Choroid plexus epithelial cell (primary cell): Measurements from ENCODE around the gene NOPCHAP1.

Experiments used
- DNase-seq: peaks from one replicate; pipeline ENCODE4 v3.0.0-alpha.2; 2010; ENCODE audit warnings: low read depth
- H3K4me3 ChIP-seq: 2 replicates; pipeline ENCODE4 v1.5.1; 2011; ENCODE audit warnings: low read depth, mild to moderate bottlenecking, control low read depth, low read length, moderate library complexity
- CTCF ChIP-seq: conservative IDR thresholded peaks from 2 replicates; pipeline ENCODE4 v1.5.1; 2011; ENCODE audit warnings: low read depth, mild to moderate bottlenecking, control low read depth, inconsistent platforms, low read length, moderate library complexity

Gene NOPCHAP1

GRCh38 chr12:104964856-104965205 is 21.3 kb upstream of the NOPCHAP1 start:
- no peak for DNase-seq
- no peak overlapping the region for H3K4me3 ChIP-seq
- TF ChIP-seq CTCF, result no peak

GRCh38 chr12:104966677-104967076 is 19.4 kb upstream of the NOPCHAP1 start:
- TF ChIP-seq CTCF, result no peak
- H3K4me3 ChIP-seq, result no peak overlapping the region
- no peak for DNase-seq

- no peak for TF ChIP-seq CTCF
- DNase-seq, result no peak
- no peak overlapping the region for H3K4me3 ChIP-seq
Measured at GRCh38 chr12:104969343-104969742, 16.8 kb upstream of the NOPCHAP1 start.

- no peak for TF ChIP-seq CTCF
- H3K4me3 ChIP-seq, result no peak overlapping the region
- DNase-seq, result no peak
Measured at GRCh38 chr12:104971306-104971705, 14.8 kb upstream of the NOPCHAP1 start.

- no peak overlapping the region for H3K4me3 ChIP-seq
- no peak for TF ChIP-seq CTCF
- DNase-seq, result no peak
Measured at GRCh38 chr12:104973250-104973649, 12.9 kb upstream of the NOPCHAP1 start.

- DNase-seq, result no peak
- no peak overlapping the region for H3K4me3 ChIP-seq
Measured at GRCh38 chr12:104974626-104975290, 11.4 kb upstream of the NOPCHAP1 start.

More at GRCh38 chr12:104974626-104975290, 11.4 kb upstream of the NOPCHAP1 start:
- TF ChIP-seq CTCF, result no peak
